ENCODE measurements around the gene CHAD. TPM values are rescaled to one million over a fixed set of nuclear protein-coding genes. Genes with fewer than 3 reads are reported as not detected.

The CHAD gene
- total and polyA plus RNA-seq, 2 of the 13 experiments (the other 11 are each of a cell fraction or from before 2014, with no cell fraction given): 1.4 TPM; not detected in 1

GRCh38 chr17:50423553-50424159 lies 45.0 kb downstream of the CHAD start (continued):
- TF ChIP-seq PRDM10 (CRISPR knock-in tag; IDR thresholded peaks at IDR 0.05; ENCODE audit: low read depth) (0 out of 2 replicates have a peak, but pooled peaks have one; percentile 23), HNF4G (IDR thresholded peaks at IDR 0.05; ENCODE audit: borderline replicate concordance, low read depth, low read length) (peak; percentile 33; the same call in 1 of the 2 replicates), HNF4G (CRISPR knock-in tag; IDR thresholded peaks at IDR 0.05; ENCODE audit: borderline replicate concordance, low read depth) (no peak), ELK4 (CRISPR knock-in tag; IDR thresholded peaks at IDR 0.05; ENCODE audit: borderline replicate concordance) (no peak), ATF7 (IDR thresholded peaks at IDR 0.05) (no peak), ATF7 (CRISPR knock-in tag; IDR thresholded peaks at IDR 0.05) (no peak), CSRNP2 (CRISPR knock-in tag; conservative IDR thresholded peaks at IDR 0.05; ENCODE audit: low read depth) (no peak), NR2F6 (IDR thresholded peaks at IDR 0.05) (peak; percentile 63; the same call in 1 of the 2 replicates), NR2F6 (CRISPR knock-in tag; IDR thresholded peaks at IDR 0.05) (peak; percentile 69), ZFAT (CRISPR knock-in tag; conservative IDR thresholded peaks at IDR 0.05) (no peak), ZNF224 (CRISPR knock-in tag; IDR thresholded peaks at IDR 0.05) (no peak)
- TF ChIP-seq, protein P1, sequence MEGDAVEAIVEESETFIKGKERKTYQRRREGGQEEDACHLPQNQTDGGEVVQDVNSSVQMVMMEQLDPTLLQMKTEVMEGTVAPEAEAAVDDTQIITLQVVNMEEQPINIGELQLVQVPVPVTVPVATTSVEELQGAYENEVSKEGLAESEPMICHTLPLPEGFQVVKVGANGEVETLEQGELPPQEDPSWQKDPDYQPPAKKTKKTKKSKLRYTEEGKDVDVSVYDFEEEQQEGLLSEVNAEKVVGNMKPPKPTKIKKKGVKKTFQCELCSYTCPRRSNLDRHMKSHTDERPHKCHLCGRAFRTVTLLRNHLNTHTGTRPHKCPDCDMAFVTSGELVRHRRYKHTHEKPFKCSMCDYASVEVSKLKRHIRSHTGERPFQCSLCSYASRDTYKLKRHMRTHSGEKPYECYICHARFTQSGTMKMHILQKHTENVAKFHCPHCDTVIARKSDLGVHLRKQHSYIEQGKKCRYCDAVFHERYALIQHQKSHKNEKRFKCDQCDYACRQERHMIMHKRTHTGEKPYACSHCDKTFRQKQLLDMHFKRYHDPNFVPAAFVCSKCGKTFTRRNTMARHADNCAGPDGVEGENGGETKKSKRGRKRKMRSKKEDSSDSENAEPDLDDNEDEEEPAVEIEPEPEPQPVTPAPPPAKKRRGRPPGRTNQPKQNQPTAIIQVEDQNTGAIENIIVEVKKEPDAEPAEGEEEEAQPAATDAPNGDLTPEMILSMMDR (CRISPR knock-in tag; IDR thresholded peaks at IDR 0.05): no peak
- TF ChIP-seq, protein P2, sequence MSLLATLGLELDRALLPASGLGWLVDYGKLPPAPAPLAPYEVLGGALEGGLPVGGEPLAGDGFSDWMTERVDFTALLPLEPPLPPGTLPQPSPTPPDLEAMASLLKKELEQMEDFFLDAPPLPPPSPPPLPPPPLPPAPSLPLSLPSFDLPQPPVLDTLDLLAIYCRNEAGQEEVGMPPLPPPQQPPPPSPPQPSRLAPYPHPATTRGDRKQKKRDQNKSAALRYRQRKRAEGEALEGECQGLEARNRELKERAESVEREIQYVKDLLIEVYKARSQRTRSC (CRISPR knock-in tag; IDR thresholded peaks at IDR 0.05; ENCODE audit: low read depth): no peak
- TF ChIP-seq, protein P3, sequence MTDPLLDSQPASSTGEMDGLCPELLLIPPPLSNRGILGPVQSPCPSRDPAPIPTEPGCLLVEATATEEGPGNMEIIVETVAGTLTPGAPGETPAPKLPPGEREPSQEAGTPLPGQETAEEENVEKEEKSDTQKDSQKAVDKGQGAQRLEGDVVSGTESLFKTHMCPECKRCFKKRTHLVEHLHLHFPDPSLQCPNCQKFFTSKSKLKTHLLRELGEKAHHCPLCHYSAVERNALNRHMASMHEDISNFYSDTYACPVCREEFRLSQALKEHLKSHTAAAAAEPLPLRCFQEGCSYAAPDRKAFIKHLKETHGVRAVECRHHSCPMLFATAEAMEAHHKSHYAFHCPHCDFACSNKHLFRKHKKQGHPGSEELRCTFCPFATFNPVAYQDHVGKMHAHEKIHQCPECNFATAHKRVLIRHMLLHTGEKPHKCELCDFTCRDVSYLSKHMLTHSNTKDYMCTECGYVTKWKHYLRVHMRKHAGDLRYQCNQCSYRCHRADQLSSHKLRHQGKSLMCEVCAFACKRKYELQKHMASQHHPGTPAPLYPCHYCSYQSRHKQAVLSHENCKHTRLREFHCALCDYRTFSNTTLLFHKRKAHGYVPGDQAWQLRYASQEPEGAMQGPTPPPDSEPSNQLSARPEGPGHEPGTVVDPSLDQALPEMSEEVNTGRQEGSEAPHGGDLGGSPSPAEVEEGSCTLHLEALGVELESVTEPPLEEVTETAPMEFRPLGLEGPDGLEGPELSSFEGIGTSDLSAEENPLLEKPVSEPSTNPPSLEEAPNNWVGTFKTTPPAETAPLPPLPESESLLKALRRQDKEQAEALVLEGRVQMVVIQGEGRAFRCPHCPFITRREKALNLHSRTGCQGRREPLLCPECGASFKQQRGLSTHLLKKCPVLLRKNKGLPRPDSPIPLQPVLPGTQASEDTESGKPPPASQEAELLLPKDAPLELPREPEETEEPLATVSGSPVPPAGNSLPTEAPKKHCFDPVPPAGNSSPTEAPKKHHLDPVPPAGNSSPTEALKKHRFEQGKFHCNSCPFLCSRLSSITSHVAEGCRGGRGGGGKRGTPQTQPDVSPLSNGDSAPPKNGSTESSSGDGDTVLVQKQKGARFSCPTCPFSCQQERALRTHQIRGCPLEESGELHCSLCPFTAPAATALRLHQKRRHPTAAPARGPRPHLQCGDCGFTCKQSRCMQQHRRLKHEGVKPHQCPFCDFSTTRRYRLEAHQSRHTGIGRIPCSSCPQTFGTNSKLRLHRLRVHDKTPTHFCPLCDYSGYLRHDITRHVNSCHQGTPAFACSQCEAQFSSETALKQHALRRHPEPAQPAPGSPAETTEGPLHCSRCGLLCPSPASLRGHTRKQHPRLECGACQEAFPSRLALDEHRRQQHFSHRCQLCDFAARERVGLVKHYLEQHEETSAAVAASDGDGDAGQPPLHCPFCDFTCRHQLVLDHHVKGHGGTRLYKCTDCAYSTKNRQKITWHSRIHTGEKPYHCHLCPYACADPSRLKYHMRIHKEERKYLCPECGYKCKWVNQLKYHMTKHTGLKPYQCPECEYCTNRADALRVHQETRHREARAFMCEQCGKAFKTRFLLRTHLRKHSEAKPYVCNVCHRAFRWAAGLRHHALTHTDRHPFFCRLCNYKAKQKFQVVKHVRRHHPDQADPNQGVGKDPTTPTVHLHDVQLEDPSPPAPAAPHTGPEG (CRISPR knock-in tag; IDR thresholded peaks at IDR 0.05): no peak
